Progenitor cell of endocrine pancreas (in vitro differentiated cells): ENCODE results near the gene CYP27B1. TPM values are rescaled to one million over a fixed set of nuclear protein-coding genes. Genes with fewer than 3 reads are reported as not detected.

ENCODE experiments used
- DNase-seq: peaks from one replicate; pipeline ENCODE4 v3.0.0; 2021; ENCODE audit warnings: low spot score; ENCODE audit not compliant: unreplicated experiment
- H3K27ac Mint-ChIP-seq: 2 replicates; pipeline ENCODE4 v1.8.0; 2021; ENCODE audit warnings: mild to moderate bottlenecking, moderate library complexity, mixed read lengths
- H3K27me3 Mint-ChIP-seq: 2 replicates; pipeline ENCODE4 v1.8.0; 2021; ENCODE audit warnings: mixed read lengths
- H3K36me3 Mint-ChIP-seq: 2 replicates; pipeline ENCODE4 v1.8.0; 2022; ENCODE audit warnings: mixed read lengths; ENCODE audit not compliant: insufficient read depth
- H3K4me1 Mint-ChIP-seq: 2 replicates; pipeline ENCODE4 v1.8.0; 2021; ENCODE audit warnings: low read depth, mixed read lengths
- H3K4me3 Mint-ChIP-seq: 2 replicates; pipeline ENCODE4 v1.8.0; 2021; ENCODE audit warnings: low read depth, mild to moderate bottlenecking, moderate library complexity, mixed read lengths
- H3K9me3 Mint-ChIP-seq: 2 replicates; pipeline ENCODE4 v1.8.0; 2021; ENCODE audit warnings: low read depth, mixed read lengths
- CTCF ChIP-seq: fragments of 200-600 bp; sonication (generic); IDR thresholded peaks from one replicate; pipeline ENCODE4 v1.5.0; 2021; ENCODE audit warnings: antibody characterized with exemption, mild to moderate bottlenecking; ENCODE audit not compliant: unreplicated experiment
- total RNA-seq: library from RNA; stranded (reverse); gene quantifications from 2 replicates; pipeline ENCODE4 v1.2.1, GENCODE V29; 2021

CYP27B1 gene
- total RNA-seq, 1 donor from 2014 or later: 2.0 TPM

- peaks cover 12% of the 10 kb centered on the region for H3K4me1 Mint-ChIP-seq
- no peak for TF ChIP-seq CTCF
- no peak overlapping the region for H3K4me3 Mint-ChIP-seq
- H3K27ac Mint-ChIP-seq: no peak overlapping the region
- H3K9me3 Mint-ChIP-seq: no peaks in the 10 kb centered on the region
- H3K27me3 Mint-ChIP-seq: no peaks in the 10 kb centered on the region
- peaks cover 8% of the 10 kb centered on the region for H3K36me3 Mint-ChIP-seq
- no peak for DNase-seq
These were observed 13.5 kb upstream of the CYP27B1 start for GRCh38 chr12:57780284-57780897.

GRCh38 chr12:57779736-57780135 lies 12.9 kb upstream of the CYP27B1 start:
- H3K27ac Mint-ChIP-seq: no peak overlapping the region
- no peak overlapping the region for H3K4me3 Mint-ChIP-seq
- H3K27me3 Mint-ChIP-seq: no peaks in the 10 kb centered on the region
- peaks cover 12% of the 10 kb centered on the region for H3K4me1 Mint-ChIP-seq
- DNase-seq: no peak
- peaks cover 8% of the 10 kb centered on the region for H3K36me3 Mint-ChIP-seq
- no peaks in the 10 kb centered on the region for H3K9me3 Mint-ChIP-seq
- TF ChIP-seq CTCF: no peak

GRCh38 chr12:57777911-57778310 lies 11.0 kb upstream of the CYP27B1 start:
- Mint-ChIP-seq H3K9me3 (no peaks in the 10 kb centered on the region), H3K4me3 (no peak overlapping the region), H3K27ac (no peak overlapping the region), H3K36me3 (peaks cover 5% of the 10 kb centered on the region), H3K4me1 (peaks cover 7% of the 10 kb centered on the region), H3K27me3 (peaks cover 1% of the 10 kb centered on the region)
- DNase-seq: no peak
- no peak for TF ChIP-seq CTCF

- DNase-seq: no peak
- H3K4me3 Mint-ChIP-seq: no peak overlapping the region
- TF ChIP-seq CTCF: no peak
- no peak overlapping the region for H3K27ac Mint-ChIP-seq
- peaks cover 5% of the 10 kb centered on the region for H3K36me3 Mint-ChIP-seq
- peaks cover 4% of the 10 kb centered on the region for H3K4me1 Mint-ChIP-seq
- peaks cover 2% of the 10 kb centered on the region for H3K27me3 Mint-ChIP-seq
- no peaks in the 10 kb centered on the region for H3K9me3 Mint-ChIP-seq
These were observed 10.5 kb upstream of the CYP27B1 start for GRCh38 chr12:57777367-57777766.

GRCh38 chr12:57776247-57776587 lies 9.3 kb upstream of the CYP27B1 start:
- no peak for TF ChIP-seq CTCF
- H3K9me3 Mint-ChIP-seq: no peaks in the 10 kb centered on the region
- no peak for DNase-seq
- H3K27ac Mint-ChIP-seq: no peak overlapping the region
- peaks cover 5% of the 10 kb centered on the region for H3K36me3 Mint-ChIP-seq
- H3K27me3 Mint-ChIP-seq: peaks cover 2% of the 10 kb centered on the region
- peaks cover 9% of the 10 kb centered on the region for H3K4me1 Mint-ChIP-seq
- no peak overlapping the region for H3K4me3 Mint-ChIP-seq
